WTC11 (cell line): ENCODE measurements around the gene ZMIZ1. TPM values are rescaled to one million over a fixed set of nuclear protein-coding genes. Genes with fewer than 3 reads are reported as not detected.

ENCODE experiments used
- ATAC-seq: fragments of 200-7000 bp; cut with Tn5 transposase; 2 replicates; pipeline ENCODE4 v1.10.0; 2021; ENCODE audit warnings: mild to moderate bottlenecking, moderate library complexity
- CTCF ChIA-PET: fragments of 300-600 bp; sonication (Branson Sonifier 250); formaldehyde crosslinking; loops from one replicate; lab custom pipeline; 2021; ENCODE audit warnings: antibody characterized with exemption; lab: Charles Lee
- POLR2A ChIA-PET: fragments of 350-600 bp; sonication (Branson Sonifier 250); formaldehyde crosslinking; loops from one replicate; lab custom pipeline; 2021; ENCODE audit warnings: antibody characterized with exemption; lab: Charles Lee
- DNase-seq: peaks from one replicate; pipeline ENCODE4 v3.0.0; 2021; ENCODE audit warnings: low spot score
- H3K27ac Mint-ChIP-seq: 2 replicates; pipeline ENCODE4 v1.8.0; 2021; ENCODE audit warnings: mixed read lengths
- H3K27me3 Mint-ChIP-seq: 2 replicates; pipeline ENCODE4 v1.8.0; 2021; ENCODE audit warnings: low read depth, mild to moderate bottlenecking, moderate library complexity, mixed read lengths
- H3K36me3 Mint-ChIP-seq: 2 replicates; pipeline ENCODE4 v1.8.0; 2021; ENCODE audit warnings: mixed read lengths
- H3K4me1 Mint-ChIP-seq: 2 replicates; pipeline ENCODE4 v1.8.0; 2022; ENCODE audit warnings: mixed read lengths
- H3K4me3 Mint-ChIP-seq: 2 replicates; pipeline ENCODE4 v1.8.0; 2021; ENCODE audit warnings: mild to moderate bottlenecking, moderate library complexity, mixed read lengths
- H3K9me3 Mint-ChIP-seq: 2 replicates; pipeline ENCODE4 v1.8.0; 2021; ENCODE audit warnings: mixed read lengths
- ELF4 ChIP-seq: sonication (generic); formaldehyde crosslinking; IDR thresholded peaks from 2 replicates; pipeline ENCODE4 v1.8.1; 2022; ENCODE audit warnings: low read depth, mild to moderate bottlenecking, moderate library complexity, missing genetic modification reagents
- ERG ChIP-seq: fragments of 250-450 bp; sonication (Bioruptor Pico); IDR thresholded peaks from 2 replicates; pipeline ENCODE4 v1.8.0; 2021; ENCODE audit warnings: mild to moderate bottlenecking
- ESRRA ChIP-seq: sonication (generic); formaldehyde crosslinking; IDR thresholded peaks from 2 replicates; pipeline ENCODE4 v1.8.1; 2022; ENCODE audit warnings: mild to moderate bottlenecking, missing genetic modification reagents, borderline replicate concordance
- FOXJ3 ChIP-seq: sonication (generic); formaldehyde crosslinking; IDR thresholded peaks from 2 replicates; pipeline ENCODE4 v1.9.0; 2021; ENCODE audit warnings: missing genetic modification reagents, mild to moderate bottlenecking, borderline replicate concordance
- GABPB1 ChIP-seq: sonication (generic); formaldehyde crosslinking; IDR thresholded peaks from 2 replicates; pipeline ENCODE4 v1.8.1; 2023; ENCODE audit warnings: mild to moderate bottlenecking, missing genetic modification reagents
- JAZF1 ChIP-seq: fragments of 250-450 bp; sonication (Bioruptor Pico); IDR thresholded peaks from 2 replicates; pipeline ENCODE4 v1.9.0; 2021; ENCODE audit warnings: moderate library complexity, mild to moderate bottlenecking, inconsistent platforms
- JUN ChIP-seq: sonication (generic); formaldehyde crosslinking; IDR thresholded peaks from 2 replicates; pipeline ENCODE4 v1.8.0; 2023; ENCODE audit warnings: mild to moderate bottlenecking, missing genetic modification reagents
- MXD4 ChIP-seq: fragments of 250-450 bp; sonication (Bioruptor Pico); IDR thresholded peaks from 2 replicates; pipeline ENCODE4 v1.8.0; 2021; ENCODE audit warnings: mild to moderate bottlenecking, moderate library complexity, borderline replicate concordance
- STAT6 ChIP-seq: sonication (generic); formaldehyde crosslinking; conservative IDR thresholded peaks from 2 replicates; pipeline ENCODE4 v1.8.1; 2023; ENCODE audit warnings: mild to moderate bottlenecking, low read depth, missing genetic modification reagents, moderate library complexity
- TEAD1 ChIP-seq: sonication (generic); formaldehyde crosslinking; IDR thresholded peaks from 2 replicates; pipeline ENCODE4 v1.8.0; 2022; ENCODE audit warnings: mild to moderate bottlenecking, missing genetic modification reagents
- ZBTB21 ChIP-seq: sonication (generic); formaldehyde crosslinking; IDR thresholded peaks from 2 replicates; pipeline ENCODE4 v1.8.1; 2023; ENCODE audit warnings: mild to moderate bottlenecking, missing genetic modification reagents, borderline replicate concordance
- ZMAT4 ChIP-seq: fragments of 250-450 bp; sonication (Bioruptor Pico); IDR thresholded peaks from 2 replicates; pipeline ENCODE4 v1.9.0; 2021; ENCODE audit warnings: mild to moderate bottlenecking
- ZNF121 ChIP-seq: sonication (generic); formaldehyde crosslinking; IDR thresholded peaks from 2 replicates; pipeline ENCODE4 v1.8.0; 2023; ENCODE audit warnings: missing genetic modification reagents
- ZNF138 ChIP-seq: sonication (generic); formaldehyde crosslinking; conservative IDR thresholded peaks from 2 replicates; pipeline ENCODE4 v1.8.1; 2022; ENCODE audit warnings: mild to moderate bottlenecking, moderate library complexity, missing genetic modification reagents
- ZNF396 ChIP-seq: fragments of 250-450 bp; sonication (Bioruptor Pico); IDR thresholded peaks from 2 replicates; pipeline ENCODE4 v1.8.0; 2021; ENCODE audit warnings: mild to moderate bottlenecking, moderate library complexity, borderline replicate concordance
- ZNF416 ChIP-seq: fragments of 250-450 bp; sonication (Bioruptor Pico); IDR thresholded peaks from 2 replicates; pipeline ENCODE4 v1.9.0; 2021; ENCODE audit warnings: mild to moderate bottlenecking, inconsistent platforms
- ZSCAN18 ChIP-seq: fragments of 250-450 bp; sonication (Bioruptor Pico); IDR thresholded peaks from 2 replicates; pipeline ENCODE4 v2.1.2; 2022; ENCODE audit warnings: mild to moderate bottlenecking, moderate library complexity
- total RNA-seq: library from RNA; stranded (reverse); gene quantifications from 3 replicates; pipeline ENCODE4 v1.2.3, GENCODE V29; 2021
- TF ChIP-seq, protein P1 (sequence below): sonication (generic); formaldehyde crosslinking; IDR thresholded peaks from 2 replicates; pipeline ENCODE4 v1.8.0; 2023; ENCODE audit warnings: missing genetic modification reagents
- TF ChIP-seq, protein P2 (sequence below): fragments of 200-600 bp; IDR thresholded peaks from 2 replicates; pipeline ENCODE4 v1.8.0; 2022; ENCODE audit warnings: antibody characterized with exemption
- TF ChIP-seq, protein P3 (sequence below): sonication (generic); formaldehyde crosslinking; IDR thresholded peaks from 2 replicates; pipeline ENCODE4 v1.8.0; 2022; ENCODE audit warnings: mild to moderate bottlenecking, missing genetic modification reagents

Gene ZMIZ1
- total RNA-seq, 1 experiment from 2014 or later: 44.4 TPM

DNA sequence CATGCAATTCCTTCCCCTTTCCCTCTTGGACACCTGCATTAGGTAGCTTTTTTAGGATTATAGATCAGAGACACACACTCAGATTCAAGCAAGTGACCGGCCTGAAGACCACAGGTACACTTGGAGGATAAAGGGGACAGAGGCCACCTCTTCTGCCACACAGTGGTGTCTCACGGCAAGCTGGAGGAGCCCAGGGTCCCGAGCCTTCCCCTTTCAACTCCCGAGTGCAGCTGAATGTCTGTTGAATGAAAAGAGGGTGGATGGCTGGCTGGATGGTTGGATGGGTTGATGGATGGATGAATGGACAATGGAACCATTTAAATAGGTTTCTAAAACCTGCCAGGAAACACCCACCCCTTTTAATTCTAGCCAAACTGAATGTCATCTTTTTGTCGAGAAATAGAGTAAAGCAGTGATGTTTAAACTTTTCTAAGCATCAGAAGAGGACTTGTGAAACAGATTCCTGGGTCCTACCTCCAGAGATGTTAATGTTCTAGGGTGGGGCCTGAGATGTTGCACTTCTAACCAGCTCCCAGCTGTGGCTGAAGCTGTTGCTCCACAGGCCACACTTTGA is 49.2 kb upstream of the ZMIZ1 start (continued):
- TF ChIP-seq STAT6 (CRISPR knock-in tag): no peak

GRCh38 chr10:79020015-79020491 is 48.7 kb upstream of the ZMIZ1 start:
- ChIA-PET POLR2A (no interaction called here), CTCF (no interaction called here)
- H3K4me1 Mint-ChIP-seq: peaks cover 3% of the 10 kb centered on the region; the same call in 1 of the 2 replicates
- H3K27ac Mint-ChIP-seq: no peak overlapping the region
- DNase-seq (no peak), ATAC-seq (no peak)
- H3K4me3 Mint-ChIP-seq: no peak overlapping the region
- TF ChIP-seq, protein P1, sequence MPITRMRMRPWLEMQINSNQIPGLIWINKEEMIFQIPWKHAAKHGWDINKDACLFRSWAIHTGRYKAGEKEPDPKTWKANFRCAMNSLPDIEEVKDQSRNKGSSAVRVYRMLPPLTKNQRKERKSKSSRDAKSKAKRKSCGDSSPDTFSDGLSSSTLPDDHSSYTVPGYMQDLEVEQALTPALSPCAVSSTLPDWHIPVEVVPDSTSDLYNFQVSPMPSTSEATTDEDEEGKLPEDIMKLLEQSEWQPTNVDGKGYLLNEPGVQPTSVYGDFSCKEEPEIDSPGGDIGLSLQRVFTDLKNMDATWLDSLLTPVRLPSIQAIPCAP (CRISPR knock-in tag): no peak
- no peak for TF ChIP-seq ZMAT4
- no peak for TF ChIP-seq ERG (CRISPR knock-in tag)
- TF ChIP-seq JAZF1 (CRISPR knock-in tag): no peak
- TF ChIP-seq ZSCAN18: no peak
- TF ChIP-seq ZNF396 (CRISPR knock-in tag): no peak
- peaks cover 3% of the 10 kb centered on the region; the same call in 1 of the 2 replicates for H3K27me3 Mint-ChIP-seq
- no peaks in the 10 kb centered on the region; the same call in 1 of the 2 replicates for H3K9me3 Mint-ChIP-seq
- H3K36me3 Mint-ChIP-seq: no peaks in the 10 kb centered on the region

DNA sequence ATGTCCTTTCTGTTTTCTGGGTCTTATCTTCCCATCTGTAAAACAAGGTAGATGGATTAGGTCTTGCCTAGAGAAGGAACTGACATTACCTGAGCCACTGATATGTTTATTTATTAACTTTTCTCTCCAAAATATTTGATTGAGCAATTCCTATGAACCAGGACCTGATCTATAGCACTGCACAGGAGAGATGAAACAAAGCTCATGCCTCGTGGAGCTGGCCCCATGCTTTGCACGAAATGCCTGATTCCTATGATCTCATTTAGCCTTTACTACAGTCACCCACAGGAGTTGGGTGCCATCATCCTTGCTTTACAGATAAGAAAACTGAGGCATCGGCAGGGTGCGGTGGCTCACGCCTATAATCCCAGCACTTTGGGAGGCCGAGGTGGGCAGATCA is 48.2 kb upstream of the ZMIZ1 start:
- peaks cover 4% of the 10 kb centered on the region; the same call in 1 of the 2 replicates for H3K4me1 Mint-ChIP-seq
- peaks cover 3% of the 10 kb centered on the region; the same call in 1 of the 2 replicates for H3K27me3 Mint-ChIP-seq
- POLR2A ChIA-PET: no interaction called here
- CTCF ChIA-PET: no interaction called here
- no peak overlapping the region for H3K27ac Mint-ChIP-seq
- ATAC-seq (no peak), DNase-seq (no peak)
- TF ChIP-seq MXD4 (CRISPR knock-in tag) (no peak), ZNF416 (no peak), ESRRA (CRISPR knock-in tag) (no peak)
- H3K36me3 Mint-ChIP-seq: no peaks in the 10 kb centered on the region
- H3K4me3 Mint-ChIP-seq: no peak overlapping the region
- no peaks in the 10 kb centered on the region; the same call in 1 of the 2 replicates for H3K9me3 Mint-ChIP-seq

- POLR2A ChIA-PET: no interaction called here
- Mint-ChIP-seq H3K4me3 (no peak overlapping the region), H3K9me3 (no peaks in the 10 kb centered on the region; the same call in 1 of the 2 replicates), H3K36me3 (no peaks in the 10 kb centered on the region), H3K27ac (no peak overlapping the region), H3K4me1 (peaks cover 7% of the 10 kb centered on the region; the same call in 1 of the 2 replicates), H3K27me3 (no peaks in the 10 kb centered on the region)
- ATAC-seq (no peak), DNase-seq (no peak)
- CTCF ChIA-PET: interaction anchor here (0.5 to 2.3 kb wide), 4 partner anchors 31 to 272 kb away, joined by 3 to 6 read pairs (median 4); no protein-coding TSS in a partner anchor
- TF ChIP-seq ZBTB21: no peak
- TF ChIP-seq ELF4: no peak
- no peak for TF ChIP-seq GABPB1
- no peak for TF ChIP-seq ZNF138
- no peak for TF ChIP-seq ZNF121 (CRISPR knock-in tag)
- no peak for TF ChIP-seq FOXJ3 (CRISPR knock-in tag)
- TF ChIP-seq, protein P2, sequence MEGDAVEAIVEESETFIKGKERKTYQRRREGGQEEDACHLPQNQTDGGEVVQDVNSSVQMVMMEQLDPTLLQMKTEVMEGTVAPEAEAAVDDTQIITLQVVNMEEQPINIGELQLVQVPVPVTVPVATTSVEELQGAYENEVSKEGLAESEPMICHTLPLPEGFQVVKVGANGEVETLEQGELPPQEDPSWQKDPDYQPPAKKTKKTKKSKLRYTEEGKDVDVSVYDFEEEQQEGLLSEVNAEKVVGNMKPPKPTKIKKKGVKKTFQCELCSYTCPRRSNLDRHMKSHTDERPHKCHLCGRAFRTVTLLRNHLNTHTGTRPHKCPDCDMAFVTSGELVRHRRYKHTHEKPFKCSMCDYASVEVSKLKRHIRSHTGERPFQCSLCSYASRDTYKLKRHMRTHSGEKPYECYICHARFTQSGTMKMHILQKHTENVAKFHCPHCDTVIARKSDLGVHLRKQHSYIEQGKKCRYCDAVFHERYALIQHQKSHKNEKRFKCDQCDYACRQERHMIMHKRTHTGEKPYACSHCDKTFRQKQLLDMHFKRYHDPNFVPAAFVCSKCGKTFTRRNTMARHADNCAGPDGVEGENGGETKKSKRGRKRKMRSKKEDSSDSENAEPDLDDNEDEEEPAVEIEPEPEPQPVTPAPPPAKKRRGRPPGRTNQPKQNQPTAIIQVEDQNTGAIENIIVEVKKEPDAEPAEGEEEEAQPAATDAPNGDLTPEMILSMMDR: no peak
- no peak for TF ChIP-seq ZMAT4
- no peak for TF ChIP-seq TEAD1 (CRISPR knock-in tag)
- TF ChIP-seq, protein P3, sequence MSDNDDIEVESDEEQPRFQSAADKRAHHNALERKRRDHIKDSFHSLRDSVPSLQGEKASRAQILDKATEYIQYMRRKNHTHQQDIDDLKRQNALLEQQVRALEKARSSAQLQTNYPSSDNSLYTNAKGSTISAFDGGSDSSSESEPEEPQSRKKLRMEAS (CRISPR knock-in tag): no peak
- TF ChIP-seq JUN (CRISPR knock-in tag): no peak
These were observed 47.3 kb upstream of the ZMIZ1 start for GRCh38 chr10:79021331-79021907.
